ENCODE results near the gene EYA4. TPM values are rescaled to one million over a fixed set of nuclear protein-coding genes. Genes with fewer than 3 reads are reported as not detected.

Gene EYA4
- 23.4 TPM for polyA plus RNA-seq (ENCODE audit: insufficient read length)

GRCh38 chr6:133241086-133241900 lies at the start of gene EYA4:
EYA4 (plus strand) TSS chr6:133241357; CDS start chr6:133274781, 33,424 bp downstream.
- no peak for DNase-seq (ENCODE audit: low read depth)

GRCh38 chr6:133193396-133193795 lies 47.8 kb upstream of the EYA4 start:
- DNase-seq (ENCODE audit: low read depth) = no peak

DNA sequence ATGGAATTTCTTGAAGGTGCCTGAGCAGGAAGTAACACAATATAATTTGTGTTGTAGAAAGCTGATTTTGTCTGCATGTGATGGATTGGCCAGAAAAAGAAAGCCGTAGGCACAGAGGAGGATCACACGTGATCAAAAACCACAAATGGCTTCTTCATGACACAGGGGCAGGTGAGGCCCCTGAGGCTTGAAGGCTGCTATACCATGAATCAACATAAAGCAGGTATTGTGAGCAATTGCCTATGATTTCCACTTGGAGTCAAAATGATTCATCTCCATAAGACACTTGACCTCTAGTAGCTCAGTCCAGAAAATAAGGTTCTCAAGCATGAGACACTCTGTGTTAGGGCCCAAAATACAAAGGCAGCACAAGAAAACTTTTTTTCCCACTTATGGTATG lies 42.4 kb upstream of the EYA4 start:
- no peak for DNase-seq (ENCODE audit: low read depth)

DNA sequence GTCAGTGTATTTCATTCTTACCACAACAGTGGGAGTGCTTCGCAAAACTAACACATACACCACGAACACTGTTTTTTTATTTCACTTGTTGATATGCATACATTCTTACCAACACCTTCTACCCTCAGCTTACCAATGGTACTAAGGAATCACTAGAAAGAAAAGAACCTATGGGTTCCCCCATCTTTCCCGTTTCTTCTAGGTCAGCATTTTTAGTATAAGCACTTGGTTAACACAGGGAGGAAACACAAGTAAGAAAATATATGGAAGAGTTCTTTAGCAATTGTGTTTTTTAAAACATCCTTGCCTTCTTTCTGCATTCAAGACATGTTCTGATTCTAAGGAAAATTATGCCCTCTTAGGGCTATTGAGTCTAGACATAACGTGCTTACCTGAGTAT lies 39.9 kb upstream of the EYA4 start:
- no peak for DNase-seq (ENCODE audit: low read depth)

DNA sequence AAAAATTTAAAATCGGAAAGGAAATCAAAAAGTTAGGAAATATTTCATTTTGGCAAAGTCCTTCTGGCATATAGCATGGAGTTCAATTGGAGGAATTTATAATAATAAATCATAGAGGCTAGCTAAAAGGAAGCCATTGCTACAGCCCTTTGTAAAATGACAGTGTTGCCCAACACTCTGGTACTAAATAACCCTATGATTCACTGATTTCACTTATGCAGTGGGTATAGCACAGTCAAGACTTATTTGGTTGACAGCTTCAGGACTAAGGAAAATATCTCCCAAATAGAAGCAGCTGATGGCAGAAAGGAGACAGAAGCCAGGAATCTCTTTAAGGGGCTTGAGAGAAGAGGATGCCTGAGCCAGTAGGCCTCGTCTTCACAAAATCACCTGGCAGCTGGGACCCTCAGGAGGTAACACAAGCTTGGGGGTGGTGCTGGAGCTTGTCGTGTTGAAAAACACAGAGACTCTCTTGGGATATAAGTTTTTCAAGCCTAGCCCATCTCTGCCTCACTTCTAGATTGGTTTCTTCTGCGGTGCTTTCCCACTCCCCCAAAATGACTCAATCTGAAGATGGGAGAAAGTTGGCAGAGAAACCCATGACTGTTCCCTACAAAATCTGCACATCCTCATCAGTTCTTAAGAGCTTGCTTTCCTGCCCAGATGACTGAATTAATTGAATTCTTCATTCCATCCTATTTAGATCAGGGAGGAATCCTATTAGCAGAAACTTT lies 38.4 kb upstream of the EYA4 start:
- no peak for DNase-seq (ENCODE audit: low read depth)

- DNase-seq (ENCODE audit: low read depth) = no peak
These were observed 37.8 kb upstream of the EYA4 start for GRCh38 chr6:133203344-133203697.

DNA sequence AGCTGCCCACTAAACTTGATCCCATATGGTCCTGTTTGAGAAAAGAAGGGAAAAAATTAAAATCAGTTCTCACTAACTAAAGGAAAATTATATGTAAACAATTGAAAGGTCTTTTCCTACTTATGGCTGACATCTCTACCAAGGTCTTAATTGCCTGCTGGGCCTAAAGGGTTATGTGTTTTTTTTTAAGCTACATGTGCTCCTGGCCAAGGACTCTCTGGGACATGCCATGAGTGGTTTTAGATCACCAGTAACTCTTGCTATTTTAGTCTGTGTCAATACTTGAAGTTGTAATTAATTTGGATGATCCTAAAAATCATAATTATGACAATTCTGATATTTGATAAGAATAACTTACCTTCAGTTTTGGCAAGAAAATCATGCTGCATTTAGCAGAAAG lies 35.9 kb upstream of the EYA4 start:
- DNase-seq (ENCODE audit: low read depth) = no peak

- no peak for DNase-seq (ENCODE audit: low read depth)
These were observed 34.2 kb upstream of the EYA4 start for GRCh38 chr6:133206942-133207341.

- DNase-seq (ENCODE audit: low read depth) = no peak
These were observed 33.4 kb upstream of the EYA4 start for GRCh38 chr6:133207754-133208153.

GRCh38 chr6:133208183-133208755 lies 32.9 kb upstream of the EYA4 start:
- DNase-seq (ENCODE audit: low read depth) = no peak

GRCh38 chr6:133214267-133214666 lies 26.9 kb upstream of the EYA4 start:
- DNase-seq (ENCODE audit: low read depth) = no peak

GRCh38 chr6:133218852-133219251 lies 22.3 kb upstream of the EYA4 start:
- no peak for DNase-seq (ENCODE audit: low read depth)

DNA sequence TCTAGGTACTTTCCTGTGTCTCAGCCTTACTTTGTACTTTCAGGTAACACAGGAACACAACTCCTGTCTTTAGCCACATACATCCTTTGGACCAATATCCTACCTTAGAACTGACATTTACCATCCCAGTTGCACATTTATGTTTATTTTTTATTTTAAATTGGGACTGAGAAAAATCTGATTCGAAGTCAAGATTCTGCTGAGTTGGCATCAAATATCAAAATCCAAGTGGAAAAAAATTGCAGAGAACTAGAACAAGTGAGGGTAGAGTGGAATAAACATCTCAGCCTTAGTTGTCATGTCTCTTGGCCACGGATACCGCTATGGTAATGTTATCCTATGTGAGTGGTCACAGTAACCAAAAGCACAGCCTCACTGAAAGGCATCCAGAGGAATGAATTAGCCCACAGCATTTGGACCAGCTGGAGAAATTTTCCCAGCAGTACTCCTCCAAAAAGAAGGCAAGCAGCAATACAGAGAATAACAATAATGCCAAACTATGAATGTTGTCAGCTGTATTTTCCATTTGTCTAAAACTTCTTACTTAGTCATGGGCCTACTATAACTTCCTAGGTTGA lies 17.6 kb upstream of the EYA4 start:
- DNase-seq (ENCODE audit: low read depth) = no peak

- DNase-seq (ENCODE audit: low read depth) = no peak
These were observed 15.6 kb upstream of the EYA4 start for GRCh38 chr6:133225560-133225959.

DNA sequence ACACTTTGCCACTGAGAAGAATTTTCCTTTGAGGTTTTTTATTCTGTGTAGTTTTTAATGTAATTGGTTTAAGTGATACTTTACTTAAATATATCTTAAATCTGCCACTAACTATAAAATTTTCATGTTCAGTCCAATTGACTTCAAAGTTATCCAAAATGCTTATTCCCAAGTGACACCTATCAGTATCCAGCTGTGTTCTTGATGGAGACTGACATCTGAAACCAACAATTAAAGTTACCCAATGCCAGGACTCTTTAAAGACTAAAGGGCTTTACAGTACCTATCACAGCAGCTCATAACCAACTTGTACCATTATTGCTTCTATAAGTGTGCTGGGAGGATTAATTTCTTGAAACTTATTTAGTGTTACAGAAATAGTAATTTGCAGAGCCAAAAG lies 13.8 kb upstream of the EYA4 start:
- DNase-seq (ENCODE audit: low read depth) = no peak

DNA sequence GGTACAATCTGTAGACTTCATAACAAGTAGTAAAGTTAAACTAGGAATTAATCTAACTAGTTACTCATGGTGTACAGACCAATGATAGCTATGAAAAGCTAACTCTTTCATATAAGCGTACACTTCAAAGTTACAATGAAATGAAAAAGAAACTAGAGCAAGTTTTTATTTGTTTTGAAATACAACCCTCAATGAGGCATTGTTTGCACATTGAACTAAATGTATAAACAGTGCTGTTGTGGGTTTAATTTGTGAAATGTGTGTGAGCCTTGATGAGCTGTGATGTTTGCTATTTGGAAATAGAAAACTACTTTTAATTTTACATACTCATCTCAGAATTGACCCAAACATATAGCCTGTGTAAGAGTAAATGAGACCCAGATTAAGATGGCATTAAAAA lies 11.1 kb upstream of the EYA4 start:
- DNase-seq (ENCODE audit: low read depth) = no peak

DNA sequence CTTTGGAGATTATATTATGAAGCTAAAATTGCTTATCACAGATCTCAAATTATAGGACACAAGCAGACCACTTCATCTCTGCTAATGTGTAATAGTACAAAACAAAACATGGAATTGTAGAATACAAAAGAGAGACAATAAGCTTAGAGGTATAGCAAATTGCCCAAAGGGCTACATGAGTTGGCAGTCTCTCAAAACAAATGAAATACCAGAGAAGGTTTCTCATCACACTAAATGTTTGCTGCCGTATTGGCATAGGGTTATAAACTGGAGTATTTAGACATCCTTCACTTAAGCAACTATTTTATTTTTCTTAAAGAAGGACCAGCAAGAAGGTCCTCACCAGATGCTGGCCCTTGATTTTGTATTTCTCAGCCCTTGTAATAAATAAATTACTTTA lies 5.9 kb upstream of the EYA4 start:
- no peak for DNase-seq (ENCODE audit: low read depth)

DNA sequence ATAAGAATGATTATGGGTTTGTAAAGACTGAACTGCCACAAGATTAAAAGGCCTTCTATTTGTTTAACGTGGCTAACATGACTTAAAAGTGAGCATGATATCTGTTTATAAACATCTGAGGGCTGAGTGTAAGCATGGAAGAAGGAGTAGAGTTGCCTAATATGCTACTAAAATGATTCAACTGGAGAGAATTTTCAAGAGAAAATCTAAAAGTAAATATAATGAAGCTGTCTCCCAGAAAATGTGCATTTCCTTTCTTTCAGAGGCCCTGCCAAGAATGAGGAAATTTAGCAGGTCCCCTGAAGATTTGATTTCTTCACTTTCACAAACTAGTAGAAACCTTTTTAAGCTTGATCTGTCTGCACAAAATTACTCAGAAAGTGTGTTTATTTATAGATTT lies 4.2 kb upstream of the EYA4 start:
- no peak for DNase-seq (ENCODE audit: low read depth)

GRCh38 chr6:133240511-133241085 lies 559 bp upstream of the EYA4 start:
- DNase-seq (ENCODE audit: low read depth) = no peak

GRCh38 chr6:133241901-133242636 lies 912 bp downstream of the EYA4 start:
- DNase-seq (ENCODE audit: low read depth) = no peak
